ENCODE measurements around the gene INHBA. TPM values are rescaled to one million over a fixed set of nuclear protein-coding genes. Genes with fewer than 3 reads are reported as not detected.

Gene INHBA
- polyA plus RNA-seq, 1 donor (not counting 4 experiments of a cell fraction or from before 2014, with no cell fraction given): 51.4 TPM

DNA sequence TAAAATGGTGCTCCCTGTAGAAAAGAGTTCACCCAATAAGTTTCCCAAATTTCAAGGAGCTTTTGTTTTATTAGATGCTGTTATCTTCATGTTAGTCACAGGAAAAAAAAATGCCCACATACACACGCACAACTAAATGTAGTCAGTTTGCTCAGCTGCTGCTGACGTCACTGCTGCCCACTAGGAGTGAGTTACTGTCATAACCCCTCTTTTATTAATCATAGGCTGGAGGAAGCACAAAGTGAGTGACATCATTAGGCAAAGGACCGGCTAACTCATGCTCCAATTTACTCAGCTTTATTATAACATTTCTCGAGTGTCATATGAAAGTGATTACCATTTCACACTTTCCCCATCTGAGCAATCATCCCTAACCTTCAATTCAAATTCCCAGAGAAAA is 6.7 kb upstream of the INHBA start:
- no peaks in the 10 kb centered on the region for H4K20me1 ChIP-seq (ENCODE audit: control insufficient read depth, extremely low read depth, insufficient read depth, low read length)
- DNase-seq (ENCODE audit: low read depth, low spot score) (no peak), FAIRE-seq (no peak)
- H2AFZ ChIP-seq (ENCODE audit: control insufficient read depth, low read length): no peak overlapping the region
- H3K27ac ChIP-seq (ENCODE audit: control insufficient read depth, insufficient read depth, low read length): no peak overlapping the region
- no peak for TF ChIP-seq EZH2 (IDR thresholded peaks at IDR 0.05; ENCODE audit: low read length)
- TF ChIP-seq, protein P1, sequence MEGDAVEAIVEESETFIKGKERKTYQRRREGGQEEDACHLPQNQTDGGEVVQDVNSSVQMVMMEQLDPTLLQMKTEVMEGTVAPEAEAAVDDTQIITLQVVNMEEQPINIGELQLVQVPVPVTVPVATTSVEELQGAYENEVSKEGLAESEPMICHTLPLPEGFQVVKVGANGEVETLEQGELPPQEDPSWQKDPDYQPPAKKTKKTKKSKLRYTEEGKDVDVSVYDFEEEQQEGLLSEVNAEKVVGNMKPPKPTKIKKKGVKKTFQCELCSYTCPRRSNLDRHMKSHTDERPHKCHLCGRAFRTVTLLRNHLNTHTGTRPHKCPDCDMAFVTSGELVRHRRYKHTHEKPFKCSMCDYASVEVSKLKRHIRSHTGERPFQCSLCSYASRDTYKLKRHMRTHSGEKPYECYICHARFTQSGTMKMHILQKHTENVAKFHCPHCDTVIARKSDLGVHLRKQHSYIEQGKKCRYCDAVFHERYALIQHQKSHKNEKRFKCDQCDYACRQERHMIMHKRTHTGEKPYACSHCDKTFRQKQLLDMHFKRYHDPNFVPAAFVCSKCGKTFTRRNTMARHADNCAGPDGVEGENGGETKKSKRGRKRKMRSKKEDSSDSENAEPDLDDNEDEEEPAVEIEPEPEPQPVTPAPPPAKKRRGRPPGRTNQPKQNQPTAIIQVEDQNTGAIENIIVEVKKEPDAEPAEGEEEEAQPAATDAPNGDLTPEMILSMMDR (optimal IDR thresholded peaks at IDR 0.05 in 1 of 3, IDR thresholded peaks at IDR 0.05 in 1 of 3, conservative IDR thresholded peaks at IDR 0.05 in 1 of 3; ENCODE audit: extremely low read depth in 1 of 3, insufficient read depth in 2 of 3, low read length in 3 of 3): no peak
- no peak overlapping the region for H3K4me3 ChIP-seq (ENCODE audit: control insufficient read depth in 2 of 3, extremely low read depth in 1 of 3, insufficient read depth in 2 of 3, low read depth in 1 of 3, low read length in 3 of 3)
- H3K27me3 ChIP-seq (ENCODE audit: control insufficient read depth, extremely low read depth, insufficient read depth, low read length): no peaks in the 10 kb centered on the region
- dilution Hi-C loops (cut with MboI; ENCODE audit: extremely low pct_ligation_motif_present, low sequenced_read_pairs): no loop called here
- H3K4me1 ChIP-seq (ENCODE audit: control insufficient read depth, extremely low read depth, insufficient read depth, low read length): peaks cover 12% of the 10 kb centered on the region
- H3K79me2 ChIP-seq (ENCODE audit: control insufficient read depth, insufficient read depth, low read length): no peaks in the 10 kb centered on the region
- no peak overlapping the region for H3K9ac ChIP-seq (ENCODE audit: control insufficient read depth, extremely low read depth, insufficient read depth, low read length)
- H3K9me1 ChIP-seq (ENCODE audit: control insufficient read depth, extremely low read depth, insufficient read depth, low read length): no peaks in the 10 kb centered on the region
- H3K4me2 ChIP-seq (ENCODE audit: control insufficient read depth, extremely low read depth, insufficient read depth, low read depth, low read length): no peak overlapping the region
- H3K9me3 ChIP-seq (ENCODE audit: control insufficient read depth, low read depth, low read length): no peaks in the 10 kb centered on the region
- no peaks in the 10 kb centered on the region for H3K36me3 ChIP-seq (ENCODE audit: control insufficient read depth in 2 of 2, extremely low read depth in 1 of 2, insufficient read depth in 2 of 2, low read length in 2 of 2)

DNA sequence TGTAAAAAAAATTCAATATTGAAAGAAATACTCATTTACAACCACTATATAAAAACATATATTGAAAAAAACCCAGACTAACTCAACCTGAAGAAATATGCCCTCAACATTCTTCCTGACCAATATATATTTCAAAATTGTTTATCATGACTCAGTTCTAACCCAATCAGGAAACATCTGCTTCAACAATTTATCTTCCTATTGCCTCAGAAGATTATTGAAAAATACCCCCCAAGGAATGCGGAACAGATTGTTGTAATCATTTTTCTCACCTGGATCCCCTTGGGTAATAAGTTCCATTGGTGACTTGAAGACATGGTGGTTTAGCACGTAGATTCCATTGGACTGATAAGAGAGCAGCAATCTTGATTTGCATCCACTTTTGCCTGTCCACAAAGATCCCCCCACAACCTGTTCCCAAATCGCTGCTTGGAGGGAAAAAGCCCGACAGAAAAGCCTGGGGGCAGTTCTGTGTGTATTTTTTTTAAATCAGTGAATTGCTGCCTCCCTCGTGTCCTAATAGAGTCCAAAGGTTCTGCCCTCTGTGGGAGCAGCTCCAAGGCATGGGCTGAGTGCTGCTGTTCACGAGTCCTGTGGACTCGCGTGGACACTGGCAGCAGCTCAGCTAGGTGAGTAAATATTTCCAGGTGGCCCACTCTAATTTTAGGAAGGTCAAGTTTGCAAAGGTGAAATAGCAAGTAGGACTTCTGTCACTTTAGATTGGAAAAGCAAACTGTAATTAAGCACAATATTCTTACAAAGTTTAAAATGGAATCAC is 5.9 kb upstream of the INHBA start:
- no peak overlapping the region for H3K9ac ChIP-seq (ENCODE audit: control insufficient read depth, extremely low read depth, insufficient read depth, low read length)
- no peak for DNase-seq (ENCODE audit: low read depth, low spot score)
- H3K4me1 ChIP-seq (ENCODE audit: control insufficient read depth, extremely low read depth, insufficient read depth, low read length): peaks cover 20% of the 10 kb centered on the region
- H4K20me1 ChIP-seq (ENCODE audit: control insufficient read depth, extremely low read depth, insufficient read depth, low read length): no peaks in the 10 kb centered on the region
- H3K27me3 ChIP-seq (ENCODE audit: control insufficient read depth, extremely low read depth, insufficient read depth, low read length): no peaks in the 10 kb centered on the region
- no peak for FAIRE-seq
- no peak for TF ChIP-seq EZH2 (IDR thresholded peaks at IDR 0.05; ENCODE audit: low read length)
- TF ChIP-seq, protein P1 (optimal IDR thresholded peaks at IDR 0.05 in 1 of 3, IDR thresholded peaks at IDR 0.05 in 1 of 3, conservative IDR thresholded peaks at IDR 0.05 in 1 of 3; ENCODE audit: extremely low read depth in 1 of 3, insufficient read depth in 2 of 3, low read length in 3 of 3): no peak
- H3K9me1 ChIP-seq (ENCODE audit: control insufficient read depth, extremely low read depth, insufficient read depth, low read length): no peaks in the 10 kb centered on the region
- no peaks in the 10 kb centered on the region for H3K9me3 ChIP-seq (ENCODE audit: control insufficient read depth, low read depth, low read length)
- H3K79me2 ChIP-seq (ENCODE audit: control insufficient read depth, insufficient read depth, low read length): no peaks in the 10 kb centered on the region
- H3K27ac ChIP-seq (ENCODE audit: control insufficient read depth, insufficient read depth, low read length): no peak overlapping the region
- dilution Hi-C loops (cut with MboI; ENCODE audit: extremely low pct_ligation_motif_present, low sequenced_read_pairs): no loop called here
- no peaks in the 10 kb centered on the region for H3K36me3 ChIP-seq (ENCODE audit: control insufficient read depth in 2 of 2, extremely low read depth in 1 of 2, insufficient read depth in 2 of 2, low read length in 2 of 2)
- no peak overlapping the region for H3K4me2 ChIP-seq (ENCODE audit: control insufficient read depth, extremely low read depth, insufficient read depth, low read depth, low read length)
- H3K4me3 ChIP-seq (ENCODE audit: control insufficient read depth in 2 of 3, extremely low read depth in 1 of 3, insufficient read depth in 2 of 3, low read depth in 1 of 3, low read length in 3 of 3): no peak overlapping the region
- H2AFZ ChIP-seq (ENCODE audit: control insufficient read depth, low read length): no peak overlapping the region

Data from keratinocyte (primary cell).